Measurements from ENCODE around the gene LRRC26. TPM values are rescaled to one million over a fixed set of nuclear protein-coding genes. Genes with fewer than 3 reads are reported as not detected.
A peak's percentile ranks its signal among the peaks of the same experiment; 100 is the strongest.

The LRRC26 gene
- total RNA-seq, 1 donor from 2014 or later = not detected

- no peak for ATAC-seq
- no peak for DNase-seq (ENCODE audit: low spot score)
Measured at GRCh38 chr9:137157618-137158415, 12.0 kb downstream of the LRRC26 start.

DNA sequence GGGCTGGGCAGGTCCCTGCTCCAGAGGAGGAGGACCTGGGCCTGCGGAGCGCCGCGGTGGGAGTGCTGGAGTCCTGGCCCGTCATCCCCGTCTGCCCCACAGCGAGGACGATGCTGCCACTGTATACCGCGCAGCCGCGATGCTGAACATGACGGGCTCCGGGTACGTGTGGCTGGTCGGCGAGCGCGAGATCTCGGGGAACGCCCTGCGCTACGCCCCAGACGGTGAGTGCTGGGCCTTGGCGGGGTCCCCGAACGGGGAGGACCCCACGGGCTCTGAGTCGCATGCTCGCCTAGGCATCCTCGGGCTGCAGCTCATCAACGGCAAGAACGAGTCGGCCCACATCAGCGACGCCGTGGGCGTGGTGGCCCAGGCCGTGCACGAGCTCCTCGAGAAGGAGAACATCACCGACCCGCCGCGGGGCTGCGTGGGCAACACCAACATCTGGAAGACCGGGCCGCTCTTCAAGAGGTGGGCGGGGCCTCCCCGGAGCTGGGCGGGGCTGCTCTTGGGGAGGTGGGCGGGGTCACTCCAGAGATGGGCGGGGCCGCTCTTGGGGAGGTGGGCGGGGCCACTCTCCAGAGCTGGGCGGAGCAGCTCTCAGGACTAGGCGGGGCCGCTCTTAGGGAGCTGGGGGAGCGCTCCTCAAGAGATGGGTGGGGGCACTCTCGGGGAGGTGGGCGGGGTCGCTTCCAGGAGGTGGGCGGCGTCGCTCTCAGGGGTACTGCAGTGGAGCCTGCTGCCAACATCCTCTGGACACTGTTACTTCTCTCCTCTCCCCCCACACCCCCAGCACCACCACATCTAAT, 13.1 kb downstream of the LRRC26 start:
- peak; percentile 63 for ATAC-seq
- DNase-seq (ENCODE audit: low spot score) = no peak

DNA sequence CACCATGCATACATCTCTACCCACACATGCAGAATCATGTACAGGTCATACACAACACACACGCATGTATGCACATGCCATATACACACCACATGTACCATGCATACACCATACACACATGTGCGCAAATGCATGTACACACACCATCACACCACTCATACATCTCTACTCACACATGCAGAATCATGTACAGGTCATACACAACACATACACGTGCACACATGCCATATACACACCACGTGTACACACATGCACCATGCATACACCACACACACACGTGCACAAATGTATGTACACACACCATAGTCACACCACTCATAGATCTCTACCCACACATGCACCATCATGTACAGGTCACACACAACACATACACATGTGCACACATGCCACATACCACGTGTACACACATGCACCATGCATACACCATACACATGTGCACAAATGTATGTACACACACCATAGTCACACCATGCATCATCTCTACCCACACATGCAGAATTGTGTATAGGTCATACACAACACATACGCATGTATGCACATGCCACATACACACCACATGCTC, 16.9 kb downstream of the LRRC26 start:
- no peak for ATAC-seq
- DNase-seq (ENCODE audit: low spot score) = no peak

DNA sequence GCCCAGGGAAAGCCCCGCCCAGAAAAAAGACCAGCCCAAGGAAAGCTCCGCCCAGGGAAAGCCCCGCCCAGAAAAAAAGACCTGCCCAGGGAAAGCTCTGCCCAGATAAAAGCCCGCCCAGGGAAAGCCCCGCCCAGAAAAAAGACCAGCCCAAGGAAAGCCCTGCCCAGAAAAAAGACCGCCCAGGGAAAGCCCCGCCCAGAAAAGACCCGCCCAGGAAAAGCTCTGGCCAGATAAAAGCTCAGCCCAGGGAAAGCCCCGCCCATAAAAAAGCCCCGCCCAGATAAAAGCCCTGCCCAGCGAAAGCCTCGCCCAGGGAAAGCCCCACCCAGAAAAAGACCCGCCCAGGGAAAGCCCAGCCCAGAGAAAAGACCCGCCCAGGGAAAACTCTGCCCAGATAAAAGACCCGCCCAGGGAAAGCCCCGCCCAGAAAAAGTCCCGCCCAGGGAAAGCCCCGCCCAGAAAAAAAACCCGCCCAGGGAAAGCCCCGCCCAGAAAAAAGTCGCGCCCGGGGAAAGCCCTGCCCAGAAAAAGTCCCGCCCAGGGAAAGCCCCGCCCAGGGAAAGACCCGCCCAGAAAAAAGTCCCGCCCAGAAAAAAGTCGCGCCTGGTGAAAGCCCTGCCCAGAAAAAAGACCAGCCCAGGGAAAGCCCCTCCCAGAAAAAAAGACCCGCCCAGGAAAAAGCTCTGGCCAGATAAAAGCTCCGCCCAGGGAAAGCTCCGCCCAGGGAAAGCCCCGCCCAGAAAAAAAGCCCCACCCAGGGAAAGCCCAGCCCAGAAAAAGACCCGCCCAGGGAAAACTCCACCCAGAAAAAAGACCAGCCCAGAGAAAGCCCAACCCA, 19.0 kb downstream of the LRRC26 start:
- no peak for ATAC-seq
- no peak for DNase-seq (ENCODE audit: low spot score)

- no peak for DNase-seq (ENCODE audit: low spot score)
Measured at GRCh38 chr9:137149942-137150616, 19.8 kb downstream of the LRRC26 start.

GRCh38 chr9:137149363-137149762, 20.5 kb downstream of the LRRC26 start:
- DNase-seq (ENCODE audit: low spot score) = no peak
- no peak for ATAC-seq

More at GRCh38 chr9:137149942-137150616, 19.8 kb downstream of the LRRC26 start:
- ATAC-seq = no peak

DNA sequence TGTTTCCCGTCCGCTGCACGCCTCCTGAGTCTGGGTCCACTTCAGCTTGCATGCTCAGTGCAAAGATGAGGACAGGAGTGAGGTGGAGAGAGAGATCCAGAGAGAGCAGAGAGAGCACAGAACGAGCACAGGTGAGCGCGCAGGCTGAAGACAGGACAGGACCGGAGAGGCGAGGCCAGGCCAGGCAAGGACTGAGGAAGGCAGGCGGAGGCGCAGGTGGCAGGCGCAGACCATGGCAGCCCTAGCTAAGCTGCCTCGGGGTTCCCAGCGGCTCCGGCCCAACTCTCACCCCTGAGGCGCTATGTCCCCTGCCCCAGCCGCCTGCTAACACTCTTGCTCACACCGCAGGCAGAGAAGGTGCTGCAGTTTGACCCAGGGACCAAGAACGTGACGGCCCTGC, 21.2 kb downstream of the LRRC26 start:
- ATAC-seq (no peak), DNase-seq (ENCODE audit: low spot score) (no peak)

- ATAC-seq (no peak), DNase-seq (ENCODE audit: low spot score) (no peak)
Measured at GRCh38 chr9:137148242-137148641, 21.6 kb downstream of the LRRC26 start.

GRCh38 chr9:137147793-137148160, 22.1 kb downstream of the LRRC26 start:
- ATAC-seq (no peak), DNase-seq (ENCODE audit: low spot score) (no peak)

DNA sequence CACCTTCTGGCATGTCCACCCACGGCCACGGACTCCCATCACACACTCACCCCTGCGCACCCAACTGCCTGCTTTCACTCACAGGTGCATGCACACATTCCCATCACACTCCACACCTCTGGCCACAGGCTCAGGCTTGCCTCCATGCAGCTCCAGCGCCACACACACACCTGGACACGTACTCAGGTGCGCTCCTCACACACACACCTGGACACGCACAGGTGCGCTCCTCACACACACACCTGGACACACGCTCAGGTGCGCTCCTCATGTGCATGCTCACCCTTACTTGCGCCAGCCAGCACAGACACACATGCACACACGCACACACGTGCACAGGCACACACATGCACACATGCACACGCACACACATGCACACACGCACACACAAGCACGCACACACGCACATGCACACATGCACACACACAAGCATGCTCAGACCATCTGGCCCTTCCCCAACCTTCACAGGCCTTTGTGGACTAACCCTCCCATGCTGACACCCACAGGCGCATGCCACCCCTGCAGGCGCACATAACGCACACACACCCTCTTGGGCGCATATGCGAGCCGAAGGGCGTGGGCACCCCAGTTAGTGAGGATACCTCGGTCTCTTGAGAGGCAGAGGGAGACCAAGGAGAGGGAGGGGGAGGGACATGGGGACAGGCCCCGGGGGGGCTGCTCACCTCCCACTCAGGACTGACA, 22.6 kb downstream of the LRRC26 start:
- ATAC-seq = no peak

GRCh38 chr9:137146527-137146918, 23.3 kb downstream of the LRRC26 start:
- ATAC-seq (no peak), DNase-seq (ENCODE audit: low spot score) (no peak)

More for the DNA sequence above, 22.6 kb downstream of the LRRC26 start:
- no peak for DNase-seq (ENCODE audit: low spot score)

- DNase-seq (ENCODE audit: low spot score) = no peak
- no peak for ATAC-seq
Measured at GRCh38 chr9:137145731-137146526, 23.9 kb downstream of the LRRC26 start.

DNA sequence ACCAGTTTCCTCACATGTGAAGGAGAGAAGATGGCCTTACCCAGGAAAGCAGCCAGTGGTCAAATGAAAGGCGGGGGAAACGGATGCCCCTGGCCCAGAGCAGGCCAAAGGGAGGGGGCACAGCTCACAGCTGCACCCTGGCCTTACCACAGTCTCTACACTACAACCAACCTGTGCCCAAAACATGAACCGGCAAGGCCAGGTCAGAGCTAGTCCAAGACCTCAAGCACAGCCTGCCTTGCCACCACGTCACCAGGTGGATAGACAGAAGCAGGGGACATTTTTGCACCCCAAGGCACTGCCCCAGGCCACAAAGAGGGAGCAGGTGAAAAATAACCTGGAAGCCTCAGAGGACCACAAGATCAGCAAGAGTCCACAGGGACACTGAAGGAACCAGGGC, 26.4 kb downstream of the LRRC26 start:
- ATAC-seq = no peak
- DNase-seq (ENCODE audit: low spot score) = no peak

DNA sequence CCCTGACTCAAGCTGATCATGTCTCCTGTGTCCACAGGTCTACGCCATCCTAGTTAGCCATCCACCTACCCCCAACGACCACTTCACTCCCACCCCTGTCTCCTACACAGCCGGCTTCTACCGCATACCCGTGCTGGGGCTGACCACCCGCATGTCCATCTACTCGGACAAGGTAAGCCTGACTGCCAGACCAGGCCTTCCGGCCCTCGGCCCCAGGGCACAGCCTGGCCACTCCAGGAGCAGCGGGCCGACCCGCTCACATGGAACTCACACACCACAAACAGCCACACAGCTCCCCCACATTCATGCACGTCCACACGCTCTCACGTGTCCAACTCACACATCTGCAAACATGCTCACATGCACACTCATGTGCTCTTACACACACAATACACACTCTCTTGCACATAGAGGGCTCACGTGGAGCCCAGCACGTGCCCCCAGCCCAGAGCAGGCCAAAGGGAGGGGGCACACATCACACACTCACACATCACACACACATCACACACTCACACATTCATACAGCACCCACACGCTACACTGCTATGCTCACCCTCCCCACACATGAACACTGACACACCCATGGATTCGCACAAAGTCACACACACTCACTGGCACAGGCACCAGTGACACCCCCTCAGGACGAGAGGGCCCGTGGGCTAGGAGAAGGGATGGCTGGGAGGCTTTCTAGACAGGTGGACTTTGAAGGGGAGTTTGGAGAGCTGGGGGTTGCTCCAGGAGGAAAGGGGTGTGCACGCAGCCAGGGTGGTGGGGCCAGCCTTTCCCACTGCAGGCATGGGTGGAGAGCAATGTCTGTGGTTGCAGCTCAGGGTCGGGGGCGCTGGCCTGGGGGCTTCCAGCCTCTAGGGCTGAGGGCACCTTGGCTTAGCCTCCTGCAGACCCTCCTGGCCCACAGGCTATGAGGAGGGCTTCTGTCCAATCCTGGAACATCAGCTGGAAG, 27.6 kb downstream of the LRRC26 start:
- DNase-seq (ENCODE audit: low spot score) (no peak), ATAC-seq (no peak)

GRCh38 chr9:137141050-137141810, 28.6 kb downstream of the LRRC26 start:
- ATAC-seq (no peak), DNase-seq (ENCODE audit: low spot score) (no peak)

GRCh38 chr9:137140151-137141012, 29.5 kb downstream of the LRRC26 start:
- DNase-seq (ENCODE audit: low spot score) (no peak), ATAC-seq (no peak)

All from left lobe of liver (tissue), 2 donors.